VCaP (cell line): Measurements from ENCODE around the gene CYP2W1.
"Not testable (repeated sequence)": the region's sequence is repeated elsewhere in the genome, so short reads cannot be mapped to it uniquely, and the experiment has no call there.

ENCODE experiments used
- H3K27ac ChIP-seq: fragments of 450-650 bp; 2 replicates; pipeline ENCODE4 v1.5.1; 2017
- TF ChIP-seq, protein P1 (sequence below): fragments of 450-650 bp; conservative IDR thresholded peaks from 2 replicates; pipeline ENCODE4 v1.5.1; 2017; ENCODE audit warnings: mild to moderate bottlenecking, moderate library complexity

CYP2W1 gene

DNA sequence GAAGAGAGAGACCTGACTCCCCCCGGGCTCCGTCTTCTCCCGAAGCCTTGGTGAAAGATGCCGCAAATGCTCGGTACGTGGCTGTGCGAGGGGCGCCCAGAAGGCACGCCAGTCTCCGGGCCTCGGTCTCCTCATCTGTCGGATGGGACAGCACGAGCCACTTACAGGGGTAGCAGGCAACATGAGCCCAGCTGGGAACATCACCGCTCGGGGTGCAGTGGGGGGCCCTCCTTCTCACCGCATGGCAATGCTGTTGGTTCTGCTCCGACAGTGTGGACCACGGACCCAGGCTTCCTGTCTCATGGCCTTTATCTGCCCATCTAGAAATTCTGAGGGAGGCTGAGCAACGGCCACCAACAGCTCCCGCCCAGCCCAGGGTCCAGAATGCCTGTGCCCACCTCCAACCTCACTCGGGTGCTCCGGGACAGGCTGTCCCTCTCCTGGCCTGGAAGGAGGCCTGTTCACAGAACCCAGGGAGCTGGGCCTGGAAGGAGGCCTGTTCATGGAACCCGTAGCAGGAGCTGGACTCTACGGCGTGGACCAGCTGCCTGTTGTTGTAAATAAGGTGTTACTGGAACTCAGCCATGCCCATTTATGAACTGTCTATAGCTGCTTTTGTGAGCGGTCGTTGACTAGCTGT, 44.3 kb upstream of the CYP2W1 start:
- TF ChIP-seq, protein P1, sequence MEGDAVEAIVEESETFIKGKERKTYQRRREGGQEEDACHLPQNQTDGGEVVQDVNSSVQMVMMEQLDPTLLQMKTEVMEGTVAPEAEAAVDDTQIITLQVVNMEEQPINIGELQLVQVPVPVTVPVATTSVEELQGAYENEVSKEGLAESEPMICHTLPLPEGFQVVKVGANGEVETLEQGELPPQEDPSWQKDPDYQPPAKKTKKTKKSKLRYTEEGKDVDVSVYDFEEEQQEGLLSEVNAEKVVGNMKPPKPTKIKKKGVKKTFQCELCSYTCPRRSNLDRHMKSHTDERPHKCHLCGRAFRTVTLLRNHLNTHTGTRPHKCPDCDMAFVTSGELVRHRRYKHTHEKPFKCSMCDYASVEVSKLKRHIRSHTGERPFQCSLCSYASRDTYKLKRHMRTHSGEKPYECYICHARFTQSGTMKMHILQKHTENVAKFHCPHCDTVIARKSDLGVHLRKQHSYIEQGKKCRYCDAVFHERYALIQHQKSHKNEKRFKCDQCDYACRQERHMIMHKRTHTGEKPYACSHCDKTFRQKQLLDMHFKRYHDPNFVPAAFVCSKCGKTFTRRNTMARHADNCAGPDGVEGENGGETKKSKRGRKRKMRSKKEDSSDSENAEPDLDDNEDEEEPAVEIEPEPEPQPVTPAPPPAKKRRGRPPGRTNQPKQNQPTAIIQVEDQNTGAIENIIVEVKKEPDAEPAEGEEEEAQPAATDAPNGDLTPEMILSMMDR = no peak
- no peak overlapping the region for H3K27ac ChIP-seq

DNA sequence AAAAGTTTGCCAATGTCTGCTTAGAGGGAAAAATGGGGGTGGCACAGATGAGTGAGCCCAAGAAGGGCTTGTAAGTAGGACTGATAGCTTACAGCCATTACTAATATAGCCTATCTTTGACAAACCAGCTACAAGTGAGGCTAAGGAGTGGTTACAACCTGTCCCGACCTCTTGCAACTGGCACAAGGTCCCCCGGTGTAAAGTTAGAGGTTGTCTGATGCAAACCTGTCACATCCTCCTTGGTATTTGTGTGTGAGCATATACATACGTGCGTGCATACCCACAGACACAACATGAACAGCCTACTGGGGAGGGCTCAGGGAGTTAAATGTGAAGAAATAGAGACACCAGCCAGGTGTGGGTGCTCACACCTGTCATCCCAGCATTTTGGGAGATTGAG, 43.1 kb upstream of the CYP2W1 start:
- H3K27ac ChIP-seq = no peak overlapping the region
- TF ChIP-seq, protein P1 = no peak

DNA sequence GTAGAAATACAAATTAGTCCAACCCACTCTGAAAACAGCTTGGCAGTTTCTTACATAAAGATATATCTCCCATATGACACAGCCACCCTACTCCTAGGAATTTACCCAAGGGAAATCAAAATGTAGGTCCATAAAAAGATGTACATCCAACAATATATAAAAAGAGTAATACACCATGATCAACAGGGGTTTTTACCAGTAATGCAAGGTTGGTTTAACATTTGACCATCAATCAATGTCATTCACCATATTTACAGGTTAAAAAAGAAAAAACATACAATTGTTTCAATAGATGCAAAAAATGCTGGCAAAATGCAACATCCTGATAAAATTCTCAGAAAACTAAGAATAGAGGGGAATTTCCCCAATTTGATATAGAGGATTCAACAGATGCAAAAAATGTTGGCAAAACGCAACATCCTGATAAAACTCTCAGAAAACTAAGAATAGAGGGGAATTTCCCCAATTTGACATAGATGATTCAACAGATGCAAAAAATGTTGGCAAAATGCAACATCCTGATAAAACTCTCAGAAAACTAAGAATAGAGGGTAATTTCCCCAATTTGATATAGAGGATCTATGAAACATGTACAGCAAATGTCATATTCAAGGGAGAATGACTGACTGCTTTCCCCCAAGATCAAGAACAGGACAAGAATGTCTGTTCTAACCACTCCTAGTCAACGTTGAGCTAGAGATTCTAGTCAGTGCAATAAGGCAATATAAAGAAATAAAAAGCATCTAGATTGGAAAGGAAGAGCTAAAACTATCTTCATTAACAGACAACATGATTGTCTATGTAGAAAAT, 42.2 kb upstream of the CYP2W1 start:
- H3K27ac ChIP-seq = no peak overlapping the region
- TF ChIP-seq, protein P1 = no peak

DNA sequence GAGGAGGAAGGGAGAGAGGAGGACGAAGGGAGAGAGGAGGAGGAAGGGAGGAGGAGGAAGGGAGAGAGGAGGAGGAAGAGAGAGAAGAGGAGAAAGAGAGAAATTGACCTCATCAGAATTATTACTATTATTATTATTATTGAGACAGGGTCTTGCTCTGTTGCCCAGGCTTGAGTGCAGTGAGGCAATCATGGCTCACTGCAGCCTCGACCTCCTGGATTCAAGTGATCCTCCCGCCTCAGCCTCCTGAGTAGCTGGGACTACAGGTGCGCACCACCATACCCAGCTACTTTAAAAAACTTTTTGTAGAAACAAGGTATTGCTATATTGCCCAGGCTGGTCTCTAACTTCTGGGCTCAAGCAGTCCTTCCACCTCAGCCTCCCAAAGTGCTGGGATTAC, 39.2 kb upstream of the CYP2W1 start:
- not testable (repeated sequence) for H3K27ac ChIP-seq

DNA sequence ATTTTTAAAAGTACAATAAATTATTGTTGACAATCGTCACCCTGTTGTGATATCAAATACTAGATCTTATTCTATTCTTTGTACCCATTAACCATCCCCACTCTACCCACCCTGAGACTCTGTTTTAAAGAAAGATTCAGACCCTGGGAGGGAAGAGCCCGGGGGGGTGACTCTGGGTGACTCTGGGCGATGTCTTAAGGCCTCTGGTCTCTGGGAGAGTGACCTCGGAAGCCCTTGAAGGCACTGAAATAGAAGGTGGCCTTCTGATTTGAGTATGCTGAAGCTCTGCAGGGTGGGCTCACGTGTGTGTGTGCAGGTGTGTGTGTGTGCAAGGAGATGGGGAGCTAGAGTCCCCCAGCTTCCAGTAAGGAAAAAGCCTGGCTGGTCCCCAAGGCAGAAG, 38.2 kb upstream of the CYP2W1 start:
- no peak overlapping the region for H3K27ac ChIP-seq
- TF ChIP-seq, protein P1 = no peak

DNA sequence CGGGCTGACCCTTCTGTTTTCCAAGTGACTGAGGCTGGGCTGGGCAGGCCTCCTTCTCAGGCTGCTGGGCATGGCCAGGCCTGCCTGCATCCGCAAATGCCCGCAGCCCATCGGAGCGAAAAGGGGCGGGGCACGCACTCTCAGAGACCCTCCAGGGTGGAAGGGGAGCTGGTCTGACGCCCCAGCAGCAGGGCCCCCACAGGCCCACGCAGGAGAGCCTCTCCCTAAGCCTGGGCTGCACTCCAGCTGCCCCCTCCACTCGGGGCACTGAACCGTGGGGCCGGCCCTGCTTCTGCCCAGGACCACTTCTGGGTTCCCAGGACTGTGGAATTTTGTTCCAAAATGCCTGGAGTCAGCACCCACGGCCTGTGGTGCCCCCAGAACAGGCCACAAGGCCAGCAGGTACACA, 37.8 kb upstream of the CYP2W1 start:
- TF ChIP-seq, protein P1 = no peak
- H3K27ac ChIP-seq = no peak overlapping the region

DNA sequence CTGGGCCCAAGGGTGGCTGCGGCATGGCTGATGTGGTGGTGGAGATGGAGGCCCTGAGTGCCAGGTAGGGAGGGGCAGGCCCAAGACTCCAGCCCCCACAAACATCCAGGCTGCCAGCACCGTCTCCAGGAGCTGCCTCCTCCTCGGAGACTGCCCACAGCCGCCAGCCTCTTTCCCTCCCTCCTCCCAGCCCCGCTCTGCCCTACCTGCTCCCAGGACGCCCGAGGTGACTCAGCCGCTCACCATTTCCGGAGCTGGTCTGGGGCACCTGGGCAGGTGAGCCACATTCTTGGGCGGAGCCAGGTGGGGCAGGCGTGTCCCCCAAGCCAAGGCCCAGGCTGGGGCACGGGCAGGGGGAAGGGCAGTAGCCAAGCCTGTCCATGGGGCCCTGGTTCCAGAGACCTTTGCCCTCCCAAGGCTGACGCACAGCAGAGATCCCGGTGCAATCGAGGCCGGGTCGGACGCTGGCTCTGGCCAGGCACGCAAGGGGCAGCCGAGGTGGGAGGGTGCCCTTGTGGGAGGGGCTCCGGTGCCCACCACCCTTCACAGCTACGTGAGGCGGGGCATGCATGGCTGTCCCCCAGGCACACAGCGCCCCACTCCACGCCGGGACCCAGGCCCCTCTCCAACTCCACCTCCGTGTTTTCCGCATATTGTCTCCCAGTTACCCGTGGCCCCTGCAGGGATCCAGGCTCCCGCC, 37.3 kb upstream of the CYP2W1 start:
- TF ChIP-seq, protein P1 = no peak
- H3K27ac ChIP-seq = no peak overlapping the region
